Natural killer cell treated with Interleukin-12 subunit alpha and Interleukin-12 subunit beta and Interleukin-15 and Interleukin-18, amount 100 ng/mL, for 72 hours (primary cell): ENCODE measurements around the gene INPPL1. TPM values are rescaled to one million over a fixed set of nuclear protein-coding genes. Genes with fewer than 3 reads are reported as not detected.
"Not testable (repeated sequence)": the region's sequence is repeated elsewhere in the genome, so short reads cannot be mapped to it uniquely, and the experiment has no call there.

ENCODE experiments used
- ATAC-seq, 2 donors: fragments of 150-1000 bp; cut with Tn5 transposase in 1 of 2; sonication (Bioruptor Pico), chemical (Tn5 transposase) in 1 of 2; 2 replicates each; pipeline ENCODE4 v1.10.0; 2021
- DNase-seq: peaks from one replicate; pipeline ENCODE4 v3.0.0; 2022; ENCODE audit warnings: low spot score
- H3K27ac Mint-ChIP-seq, 2 donors: 1 replicate in 1 of 2; 2 replicates in 1 of 2; pipeline ENCODE4 v1.8.0; 2022; ENCODE audit warnings: mixed read lengths in 2 of 2, mild to moderate bottlenecking in 1 of 2, moderate library complexity in 1 of 2
- H3K27me3 Mint-ChIP-seq, 2 donors: 1 replicate in 1 of 2; 2 replicates in 1 of 2; pipeline ENCODE4 v1.8.0; 2022; ENCODE audit warnings: mixed read lengths in 2 of 2
- H3K36me3 Mint-ChIP-seq: one replicate; pipeline ENCODE4 v1.8.0; 2022; ENCODE audit warnings: mixed read lengths
- H3K4me1 Mint-ChIP-seq, 2 donors: 1 replicate in 1 of 2; 2 replicates in 1 of 2; pipeline ENCODE4 v1.8.0; 2022; ENCODE audit warnings: low read depth in 2 of 2, mixed read lengths in 2 of 2, mild to moderate bottlenecking in 1 of 2
- H3K4me3 Mint-ChIP-seq: one replicate; pipeline ENCODE4 v1.8.0; 2022; ENCODE audit warnings: mixed read lengths
- H3K9me3 Mint-ChIP-seq: 2 replicates; pipeline ENCODE4 v1.8.0; 2022; ENCODE audit warnings: mixed read lengths
- total RNA-seq, 2 donors: library from RNA; stranded (reverse); gene quantifications; one replicate each; pipeline ENCODE4 v1.2.3, GENCODE V29; 2022

INPPL1 gene
- total RNA-seq, 2 donors from 2014 or later, result 113 to 176 TPM

- H3K27ac Mint-ChIP-seq, result no peak overlapping the region
- H3K27me3 Mint-ChIP-seq, result peaks cover 0 to 15% of the 10 kb centered on the region in 2 donors
- DNase-seq (no peak), ATAC-seq (no peak)
- H3K4me1 Mint-ChIP-seq, result no peaks in the 10 kb centered on the region
- H3K36me3 Mint-ChIP-seq, result no peaks in the 10 kb centered on the region
- no peak overlapping the region for H3K4me3 Mint-ChIP-seq
- no peaks in the 10 kb centered on the region for H3K9me3 Mint-ChIP-seq
These were observed 25.4 kb downstream of the INPPL1 start for GRCh38 chr11:72249961-72250360.

- peaks cover 0 to 19% of the 10 kb centered on the region in 2 donors for H3K27me3 Mint-ChIP-seq
- no peaks in the 10 kb centered on the region for H3K4me1 Mint-ChIP-seq
- H3K27ac Mint-ChIP-seq, result no peak overlapping the region
- H3K4me3 Mint-ChIP-seq, result no peak overlapping the region
- ATAC-seq (peak in 1 of 2 donors; percentile 27), DNase-seq (no peak)
- H3K9me3 Mint-ChIP-seq, result no peaks in the 10 kb centered on the region
- H3K36me3 Mint-ChIP-seq, result no peaks in the 10 kb centered on the region
These were observed 26.3 kb downstream of the INPPL1 start for GRCh38 chr11:72250661-72251464.

DNA sequence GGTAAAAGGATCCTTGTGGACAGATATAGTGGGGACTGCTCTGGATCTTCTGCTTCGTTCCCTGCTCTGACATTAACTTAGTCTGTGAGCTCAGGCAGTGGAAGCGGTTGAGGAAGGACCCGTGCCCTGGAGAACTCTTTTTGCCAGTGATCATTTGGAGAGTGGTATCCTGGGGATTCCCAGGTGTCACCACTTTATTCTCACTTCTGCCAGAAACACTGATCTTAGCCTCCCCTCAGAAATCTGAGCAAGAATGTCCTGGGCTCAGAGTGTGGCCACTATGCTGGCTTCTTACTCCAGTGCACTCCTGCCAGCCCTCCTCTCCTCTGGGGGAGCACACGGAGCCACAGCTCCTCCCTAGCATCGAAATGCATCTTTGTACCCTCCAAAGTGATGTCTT lies 27.0 kb downstream of the INPPL1 start:
- Mint-ChIP-seq H3K36me3 (no peaks in the 10 kb centered on the region), H3K27me3 (peaks cover 0 to 19% of the 10 kb centered on the region in 2 donors), H3K4me3 (no peak overlapping the region), H3K27ac (no peak overlapping the region), H3K4me1 (no peaks in the 10 kb centered on the region), H3K9me3 (no peaks in the 10 kb centered on the region)
- DNase-seq (no peak), ATAC-seq (no peak)

DNA sequence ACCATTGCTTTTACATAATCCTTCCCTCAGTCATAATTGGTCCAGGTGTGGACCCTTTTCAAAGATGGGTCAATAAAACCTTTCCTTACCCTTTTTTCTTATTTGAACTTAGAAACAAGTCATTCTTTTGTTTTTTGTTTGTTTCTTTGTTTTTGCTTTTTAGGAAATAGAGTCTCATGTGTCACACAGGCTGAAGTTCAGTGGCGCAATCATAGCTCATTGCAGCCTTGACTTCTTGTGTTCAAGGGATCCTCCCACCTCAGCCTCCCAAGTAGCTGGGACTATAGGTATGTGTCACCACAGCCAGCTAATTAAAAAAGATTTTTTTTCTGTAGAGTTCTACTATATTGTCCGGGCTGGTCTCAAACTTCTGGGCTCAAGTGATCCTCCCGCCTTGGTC lies 28.8 kb downstream of the INPPL1 start:
- Mint-ChIP-seq H3K9me3 (no peaks in the 10 kb centered on the region), H3K4me3 (no peak overlapping the region), H3K36me3 (no peaks in the 10 kb centered on the region), H3K27me3 (peaks cover 0 to 14% of the 10 kb centered on the region in 2 donors), H3K27ac (no peak overlapping the region), H3K4me1 (no peaks in the 10 kb centered on the region)
- ATAC-seq, result no peak
- DNase-seq, result no peak

GRCh38 chr11:72254299-72254993 lies 29.9 kb downstream of the INPPL1 start:
- DNase-seq (no peak), ATAC-seq (no peak)
- no peaks in the 10 kb centered on the region for H3K36me3 Mint-ChIP-seq
- no peaks in the 10 kb centered on the region for H3K4me1 Mint-ChIP-seq
- H3K9me3 Mint-ChIP-seq, result no peaks in the 10 kb centered on the region
- H3K4me3 Mint-ChIP-seq, result no peak overlapping the region
- H3K27me3 Mint-ChIP-seq, result peaks cover 0 to 12% of the 10 kb centered on the region in 2 donors
- no peak overlapping the region for H3K27ac Mint-ChIP-seq

GRCh38 chr11:72257570-72257969 lies 33.0 kb downstream of the INPPL1 start:
- Mint-ChIP-seq H3K4me3 (no peak overlapping the region), H3K4me1 (peaks cover 0 to 2% of the 10 kb centered on the region in 2 donors), H3K36me3 (no peaks in the 10 kb centered on the region), H3K9me3 (no peaks in the 10 kb centered on the region), H3K27ac (no peak overlapping the region), H3K27me3 (peaks cover 4 to 17% of the 10 kb centered on the region in 2 donors)
- DNase-seq (no peak), ATAC-seq (no peak)

DNA sequence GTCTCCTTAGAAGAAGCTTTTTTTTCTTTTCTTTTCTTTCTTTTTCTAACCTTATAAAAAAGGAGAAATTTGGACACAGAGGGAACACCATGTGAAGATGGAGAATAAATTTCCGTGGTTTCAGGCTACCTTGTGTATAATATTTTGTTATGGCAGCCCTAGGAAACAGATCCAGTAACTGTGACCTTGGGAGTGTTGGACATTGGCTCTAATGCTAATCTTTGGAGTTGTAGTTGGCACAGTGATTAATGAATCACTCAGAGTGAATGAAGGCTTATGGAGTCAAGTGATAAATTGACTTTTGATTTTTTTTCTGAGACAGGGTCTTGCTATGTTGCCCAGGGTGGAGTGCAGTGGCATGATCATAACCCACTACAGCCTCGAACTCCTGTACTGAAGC lies 34.9 kb downstream of the INPPL1 start:
- Mint-ChIP-seq H3K27me3 (peaks cover 23 to 25% of the 10 kb centered on the region in 2 donors), H3K4me3 (no peak overlapping the region), H3K36me3 (no peaks in the 10 kb centered on the region), H3K9me3 (no peaks in the 10 kb centered on the region), H3K27ac (no peak overlapping the region), H3K4me1 (peaks cover 9 to 11% of the 10 kb centered on the region in 2 donors)
- no peak for ATAC-seq
- DNase-seq, result no peak

DNA sequence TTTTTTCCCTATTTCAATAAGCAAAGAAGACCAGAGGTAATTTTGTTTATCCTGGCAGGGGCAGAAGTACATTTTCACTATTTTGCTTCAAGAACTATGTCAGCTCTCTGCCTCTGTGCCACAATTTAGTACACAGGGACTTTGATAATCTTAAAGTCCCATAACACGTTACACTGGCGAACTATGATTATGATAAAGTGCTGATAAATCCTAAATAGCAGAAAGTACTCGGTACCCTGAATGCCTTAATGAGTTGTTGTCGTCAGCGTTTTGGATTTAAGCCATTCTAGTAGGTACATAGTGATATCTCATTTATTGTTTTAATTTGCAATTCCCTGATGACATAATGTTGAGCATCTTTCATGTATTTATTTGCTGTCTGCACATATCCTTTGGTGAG lies 36.0 kb downstream of the INPPL1 start:
- H3K36me3 Mint-ChIP-seq, result no peaks in the 10 kb centered on the region
- no peak overlapping the region for H3K27ac Mint-ChIP-seq
- H3K9me3 Mint-ChIP-seq, result no peaks in the 10 kb centered on the region
- H3K27me3 Mint-ChIP-seq, result peaks cover 21 to 28% of the 10 kb centered on the region in 2 donors
- H3K4me1 Mint-ChIP-seq, result peaks cover 9 to 11% of the 10 kb centered on the region in 2 donors
- no peak for ATAC-seq
- DNase-seq, result no peak
- no peak overlapping the region for H3K4me3 Mint-ChIP-seq

GRCh38 chr11:72263361-72263760 lies 38.8 kb downstream of the INPPL1 start:
- Mint-ChIP-seq H3K4me3 (no peak overlapping the region), H3K4me1 (peaks cover 9 to 11% of the 10 kb centered on the region in 2 donors), H3K36me3 (no peaks in the 10 kb centered on the region), H3K27me3 (peaks cover 27 to 33% of the 10 kb centered on the region in 2 donors), H3K27ac (peak overlapping the region in 1 of 2 donors; percentile 9), H3K9me3 (no peaks in the 10 kb centered on the region)
- peak in 1 of 2 donors; percentile 51 for ATAC-seq
- DNase-seq, result no peak

DNA sequence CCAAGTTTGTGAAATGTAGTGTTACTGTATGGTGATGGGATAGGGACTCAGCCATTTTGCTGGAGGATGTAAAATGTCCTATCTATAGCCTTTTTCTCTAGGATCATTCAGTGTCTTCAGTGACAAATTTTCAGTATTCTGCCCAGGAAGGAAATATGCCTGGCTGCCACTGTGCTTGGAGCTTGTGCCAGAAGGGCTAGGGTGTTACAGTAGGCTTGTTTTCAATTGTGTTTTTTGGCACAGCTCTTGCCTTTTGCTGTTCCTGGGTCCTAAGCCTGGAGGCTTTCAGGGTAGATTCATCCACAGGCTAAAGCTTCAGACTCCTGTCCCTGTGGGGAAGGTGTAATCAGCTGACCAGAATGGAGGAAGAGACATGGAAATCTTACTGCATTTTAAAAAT lies 41.4 kb downstream of the INPPL1 start:
- ATAC-seq (no peak), DNase-seq (no peak)
- H3K9me3 Mint-ChIP-seq, result no peaks in the 10 kb centered on the region
- no peaks in the 10 kb centered on the region for H3K36me3 Mint-ChIP-seq
- peaks cover 26 to 39% of the 10 kb centered on the region in 2 donors for H3K27me3 Mint-ChIP-seq
- peak overlapping the region in 1 of 2 donors; percentile 5 for H3K27ac Mint-ChIP-seq
- H3K4me1 Mint-ChIP-seq, result peaks cover 18 to 19% of the 10 kb centered on the region in 2 donors
- H3K4me3 Mint-ChIP-seq, result no peak overlapping the region

DNA sequence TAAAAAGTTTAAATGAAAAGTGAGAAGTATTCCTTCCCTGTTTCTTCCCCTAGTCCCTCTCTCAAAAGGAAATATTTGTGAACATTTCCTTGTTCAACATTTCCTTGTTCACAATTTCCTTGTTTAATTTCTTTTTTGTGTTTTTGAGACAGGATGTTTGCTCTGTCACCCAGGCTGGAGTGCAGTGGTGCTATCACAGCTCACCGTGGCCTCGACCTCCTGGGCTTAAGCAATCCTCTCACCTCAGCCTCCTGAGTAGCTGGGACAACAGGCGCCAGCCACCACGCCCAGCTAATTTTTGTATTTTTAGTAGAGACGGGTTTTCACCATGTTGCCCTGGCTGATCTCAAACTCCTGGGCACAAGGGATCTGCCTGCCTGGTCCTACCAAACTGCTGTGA lies 42.4 kb downstream of the INPPL1 start:
- not testable (repeated sequence) for DNase-seq, H3K9me3 Mint-ChIP-seq, H3K36me3 Mint-ChIP-seq, ATAC-seq, H3K4me3 Mint-ChIP-seq
- H3K4me1 Mint-ChIP-seq, result peaks cover 18 to 19% of the 10 kb centered on the region in 2 donors
- peak overlapping the region in 1 of 2 donors; percentile 15 for H3K27ac Mint-ChIP-seq
- H3K27me3 Mint-ChIP-seq, result peaks cover 26 to 39% of the 10 kb centered on the region in 2 donors

- no peaks in the 10 kb centered on the region for H3K9me3 Mint-ChIP-seq
These were observed 43.5 kb downstream of the INPPL1 start for GRCh38 chr11:72267956-72268617.

GRCh38 chr11:72271980-72272379 lies 47.4 kb downstream of the INPPL1 start:
- DNase-seq, result no peak
- no peaks in the 10 kb centered on the region for H3K36me3 Mint-ChIP-seq
- H3K4me3 Mint-ChIP-seq, result no peak overlapping the region
- no peaks in the 10 kb centered on the region for H3K9me3 Mint-ChIP-seq
- H3K27me3 Mint-ChIP-seq, result peaks cover 5 to 10% of the 10 kb centered on the region in 2 donors
- no peak for ATAC-seq
- peaks cover 7 to 19% of the 10 kb centered on the region in 2 donors for H3K4me1 Mint-ChIP-seq
- H3K27ac Mint-ChIP-seq, result no peak overlapping the region

More at GRCh38 chr11:72267956-72268617, 43.5 kb downstream of the INPPL1 start:
- Mint-ChIP-seq H3K4me1 (peaks cover 12 to 16% of the 10 kb centered on the region in 2 donors), H3K4me3 (no peak overlapping the region), H3K27me3 (peaks cover 18 to 30% of the 10 kb centered on the region in 2 donors), H3K36me3 (no peaks in the 10 kb centered on the region), H3K27ac (no peak overlapping the region)
- DNase-seq (no peak), ATAC-seq (no peak)

DNA sequence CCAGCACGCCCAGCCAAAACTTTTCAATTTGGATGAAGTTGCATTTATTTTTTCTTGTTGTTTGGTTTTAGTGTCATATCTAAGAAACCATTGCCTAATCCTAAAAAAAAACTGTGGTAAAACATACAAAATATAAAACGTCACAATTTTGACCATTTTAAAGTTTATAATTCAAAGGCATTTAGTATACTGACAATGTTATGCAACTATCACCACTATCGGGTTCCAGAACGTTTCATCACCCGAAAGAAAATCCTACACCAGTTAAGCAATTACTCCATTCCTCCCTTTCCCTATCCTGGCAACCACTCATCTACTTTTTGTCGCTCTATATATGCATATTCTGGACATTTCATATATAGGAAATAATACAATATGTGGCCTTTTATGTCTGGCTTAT lies 49.9 kb downstream of the INPPL1 start:
- no peak overlapping the region for H3K27ac Mint-ChIP-seq
- H3K4me3 Mint-ChIP-seq, result no peak overlapping the region
- DNase-seq, result no peak
- H3K36me3 Mint-ChIP-seq, result no peaks in the 10 kb centered on the region
- H3K9me3 Mint-ChIP-seq, result no peaks in the 10 kb centered on the region
- no peak for ATAC-seq
- H3K4me1 Mint-ChIP-seq, result peaks cover 2 to 14% of the 10 kb centered on the region in 2 donors
- peaks cover 5 to 7% of the 10 kb centered on the region in 2 donors for H3K27me3 Mint-ChIP-seq
